ENCODE results near the gene PDLIM7. TPM values are rescaled to one million over a fixed set of nuclear protein-coding genes. Genes with fewer than 3 reads are reported as not detected.

The PDLIM7 gene
- total and polyA plus RNA-seq, 10 of the 15 experiments (the other 5 are each of a cell fraction or from before 2014, with no cell fraction given) = 0.82 to 36.6 (median 19.3) TPM

DNA sequence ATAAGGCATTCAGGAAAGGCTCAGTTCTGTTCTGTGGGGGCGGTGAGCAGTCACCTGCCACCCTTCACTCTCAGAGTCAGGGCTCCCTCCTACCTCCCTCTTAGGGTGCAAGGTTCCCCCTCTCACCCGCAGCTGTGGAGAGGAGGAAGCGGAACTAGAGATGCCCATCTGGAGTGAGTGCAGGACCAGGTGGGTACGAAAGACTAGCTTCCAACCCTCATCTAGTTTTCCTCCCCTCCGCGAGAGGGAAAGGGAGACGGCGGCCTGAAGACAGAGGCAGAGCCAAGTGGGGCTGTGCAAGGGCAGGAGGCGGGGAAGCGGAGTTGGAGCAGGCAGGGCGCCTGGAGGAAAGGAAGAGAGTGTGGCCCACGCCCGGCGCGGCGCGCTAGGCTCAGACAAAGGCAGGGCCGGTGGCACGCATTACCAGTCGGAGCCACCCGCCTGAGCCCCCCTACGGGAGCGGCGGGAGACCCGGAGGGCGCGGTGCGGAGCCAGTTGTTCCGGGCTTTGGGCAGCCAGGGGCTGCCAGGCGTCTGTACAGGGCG is 43.5 kb downstream of the PDLIM7 start (continued):
- no peak for TF ChIP-seq NR2C2 (IDR thresholded peaks at IDR 0.05; ENCODE audit: borderline replicate concordance, control insufficient read depth, insufficient read length, low read depth)
- TF ChIP-seq ATF7 (IDR thresholded peaks at IDR 0.05; ENCODE audit: low read depth) = no peak
- TF ChIP-seq, protein P1, sequence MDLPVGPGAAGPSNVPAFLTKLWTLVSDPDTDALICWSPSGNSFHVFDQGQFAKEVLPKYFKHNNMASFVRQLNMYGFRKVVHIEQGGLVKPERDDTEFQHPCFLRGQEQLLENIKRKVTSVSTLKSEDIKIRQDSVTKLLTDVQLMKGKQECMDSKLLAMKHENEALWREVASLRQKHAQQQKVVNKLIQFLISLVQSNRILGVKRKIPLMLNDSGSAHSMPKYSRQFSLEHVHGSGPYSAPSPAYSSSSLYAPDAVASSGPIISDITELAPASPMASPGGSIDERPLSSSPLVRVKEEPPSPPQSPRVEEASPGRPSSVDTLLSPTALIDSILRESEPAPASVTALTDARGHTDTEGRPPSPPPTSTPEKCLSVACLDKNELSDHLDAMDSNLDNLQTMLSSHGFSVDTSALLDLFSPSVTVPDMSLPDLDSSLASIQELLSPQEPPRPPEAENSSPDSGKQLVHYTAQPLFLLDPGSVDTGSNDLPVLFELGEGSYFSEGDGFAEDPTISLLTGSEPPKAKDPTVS (IDR thresholded peaks at IDR 0.05; ENCODE audit: low read depth, low read length) = no peak
- TF ChIP-seq MTA3 (IDR thresholded peaks at IDR 0.05; ENCODE audit: borderline replicate concordance, low read length) = no peak
- no peak for TF ChIP-seq RFX5 (IDR thresholded peaks at IDR 0.05; ENCODE audit: low read depth, low read length)
- TF ChIP-seq, protein P2, sequence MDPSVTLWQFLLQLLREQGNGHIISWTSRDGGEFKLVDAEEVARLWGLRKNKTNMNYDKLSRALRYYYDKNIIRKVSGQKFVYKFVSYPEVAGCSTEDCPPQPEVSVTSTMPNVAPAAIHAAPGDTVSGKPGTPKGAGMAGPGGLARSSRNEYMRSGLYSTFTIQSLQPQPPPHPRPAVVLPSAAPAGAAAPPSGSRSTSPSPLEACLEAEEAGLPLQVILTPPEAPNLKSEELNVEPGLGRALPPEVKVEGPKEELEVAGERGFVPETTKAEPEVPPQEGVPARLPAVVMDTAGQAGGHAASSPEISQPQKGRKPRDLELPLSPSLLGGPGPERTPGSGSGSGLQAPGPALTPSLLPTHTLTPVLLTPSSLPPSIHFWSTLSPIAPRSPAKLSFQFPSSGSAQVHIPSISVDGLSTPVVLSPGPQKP (IDR thresholded peaks at IDR 0.05; ENCODE audit: low read depth, low read length) = no peak
- TF ChIP-seq, protein P3, sequence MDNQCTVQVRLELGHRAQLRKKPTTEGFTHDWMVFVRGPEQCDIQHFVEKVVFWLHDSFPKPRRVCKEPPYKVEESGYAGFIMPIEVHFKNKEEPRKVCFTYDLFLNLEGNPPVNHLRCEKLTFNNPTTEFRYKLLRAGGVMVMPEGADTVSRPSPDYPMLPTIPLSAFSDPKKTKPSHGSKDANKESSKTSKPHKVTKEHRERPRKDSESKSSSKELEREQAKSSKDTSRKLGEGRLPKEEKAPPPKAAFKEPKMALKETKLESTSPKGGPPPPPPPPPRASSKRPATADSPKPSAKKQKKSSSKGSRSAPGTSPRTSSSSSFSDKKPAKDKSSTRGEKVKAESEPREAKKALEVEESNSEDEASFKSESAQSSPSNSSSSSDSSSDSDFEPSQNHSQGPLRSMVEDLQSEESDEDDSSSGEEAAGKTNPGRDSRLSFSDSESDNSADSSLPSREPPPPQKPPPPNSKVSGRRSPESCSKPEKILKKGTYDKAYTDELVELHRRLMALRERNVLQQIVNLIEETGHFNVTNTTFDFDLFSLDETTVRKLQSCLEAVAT (IDR thresholded peaks at IDR 0.05) = 0 out of 2 replicates have a peak, but pooled peaks have one; percentile 49
- TF ChIP-seq TCF12 (IDR thresholded peaks at IDR 0.05; ENCODE audit: low read depth, low read length) = peak; percentile 46; the same call in 1 of the 2 replicates
- TF ChIP-seq SIX5 (IDR thresholded peaks at IDR 0.05; ENCODE audit: low read depth, low read length, severe bottlenecking) = no peak
- TF ChIP-seq, protein P4, sequence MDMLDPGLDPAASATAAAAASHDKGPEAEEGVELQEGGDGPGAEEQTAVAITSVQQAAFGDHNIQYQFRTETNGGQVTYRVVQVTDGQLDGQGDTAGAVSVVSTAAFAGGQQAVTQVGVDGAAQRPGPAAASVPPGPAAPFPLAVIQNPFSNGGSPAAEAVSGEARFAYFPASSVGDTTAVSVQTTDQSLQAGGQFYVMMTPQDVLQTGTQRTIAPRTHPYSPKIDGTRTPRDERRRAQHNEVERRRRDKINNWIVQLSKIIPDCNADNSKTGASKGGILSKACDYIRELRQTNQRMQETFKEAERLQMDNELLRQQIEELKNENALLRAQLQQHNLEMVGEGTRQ (IDR thresholded peaks at IDR 0.05; ENCODE audit: borderline replicate concordance, low read depth, low read length) = no peak
- TF ChIP-seq, protein P5, sequence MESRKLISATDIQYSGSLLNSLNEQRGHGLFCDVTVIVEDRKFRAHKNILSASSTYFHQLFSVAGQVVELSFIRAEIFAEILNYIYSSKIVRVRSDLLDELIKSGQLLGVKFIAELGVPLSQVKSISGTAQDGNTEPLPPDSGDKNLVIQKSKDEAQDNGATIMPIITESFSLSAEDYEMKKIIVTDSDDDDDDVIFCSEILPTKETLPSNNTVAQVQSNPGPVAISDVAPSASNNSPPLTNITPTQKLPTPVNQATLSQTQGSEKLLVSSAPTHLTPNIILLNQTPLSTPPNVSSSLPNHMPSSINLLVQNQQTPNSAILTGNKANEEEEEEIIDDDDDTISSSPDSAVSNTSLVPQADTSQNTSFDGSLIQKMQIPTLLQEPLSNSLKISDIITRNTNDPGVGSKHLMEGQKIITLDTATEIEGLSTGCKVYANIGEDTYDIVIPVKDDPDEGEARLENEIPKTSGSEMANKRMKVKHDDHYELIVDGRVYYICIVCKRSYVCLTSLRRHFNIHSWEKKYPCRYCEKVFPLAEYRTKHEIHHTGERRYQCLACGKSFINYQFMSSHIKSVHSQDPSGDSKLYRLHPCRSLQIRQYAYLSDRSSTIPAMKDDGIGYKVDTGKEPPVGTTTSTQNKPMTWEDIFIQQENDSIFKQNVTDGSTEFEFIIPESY (IDR thresholded peaks at IDR 0.05) = no peak
- 0 out of 2 replicates have a peak, but pooled peaks have one; percentile 16 for TF ChIP-seq EED (IDR thresholded peaks at IDR 0.05; ENCODE audit: low read depth)
- TF ChIP-seq RAD51 (IDR thresholded peaks at IDR 0.05) = peak; percentile 49
- no peak for TF ChIP-seq ESRRA (IDR thresholded peaks at IDR 0.05; ENCODE audit: low read length)
- no peak for TF ChIP-seq MEF2A (IDR thresholded peaks at IDR 0.05; ENCODE audit: insufficient read depth, low read depth, low read length)
- TF ChIP-seq, protein P6, sequence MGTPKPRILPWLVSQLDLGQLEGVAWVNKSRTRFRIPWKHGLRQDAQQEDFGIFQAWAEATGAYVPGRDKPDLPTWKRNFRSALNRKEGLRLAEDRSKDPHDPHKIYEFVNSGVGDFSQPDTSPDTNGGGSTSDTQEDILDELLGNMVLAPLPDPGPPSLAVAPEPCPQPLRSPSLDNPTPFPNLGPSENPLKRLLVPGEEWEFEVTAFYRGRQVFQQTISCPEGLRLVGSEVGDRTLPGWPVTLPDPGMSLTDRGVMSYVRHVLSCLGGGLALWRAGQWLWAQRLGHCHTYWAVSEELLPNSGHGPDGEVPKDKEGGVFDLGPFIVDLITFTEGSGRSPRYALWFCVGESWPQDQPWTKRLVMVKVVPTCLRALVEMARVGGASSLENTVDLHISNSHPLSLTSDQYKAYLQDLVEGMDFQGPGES (IDR thresholded peaks at IDR 0.05) = no peak
- TF ChIP-seq, protein P7, sequence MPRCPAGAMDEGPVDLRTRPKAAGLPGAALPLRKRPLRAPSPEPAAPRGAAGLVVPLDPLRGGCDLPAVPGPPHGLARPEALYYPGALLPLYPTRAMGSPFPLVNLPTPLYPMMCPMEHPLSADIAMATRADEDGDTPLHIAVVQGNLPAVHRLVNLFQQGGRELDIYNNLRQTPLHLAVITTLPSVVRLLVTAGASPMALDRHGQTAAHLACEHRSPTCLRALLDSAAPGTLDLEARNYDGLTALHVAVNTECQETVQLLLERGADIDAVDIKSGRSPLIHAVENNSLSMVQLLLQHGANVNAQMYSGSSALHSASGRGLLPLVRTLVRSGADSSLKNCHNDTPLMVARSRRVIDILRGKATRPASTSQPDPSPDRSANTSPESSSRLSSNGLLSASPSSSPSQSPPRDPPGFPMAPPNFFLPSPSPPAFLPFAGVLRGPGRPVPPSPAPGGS (IDR thresholded peaks at IDR 0.05; ENCODE audit: borderline replicate concordance, insufficient read depth, low read depth, low read length, poor library complexity, severe bottlenecking) = peak; percentile 7
- TF ChIP-seq MXI1 (IDR thresholded peaks at IDR 0.05; ENCODE audit: low read depth, low read length) = peak; percentile 52; the same call in 1 of the 2 replicates
- no peak for TF ChIP-seq POU2F2 (IDR thresholded peaks at IDR 0.05; ENCODE audit: borderline replicate concordance, low read depth, low read length)
- no peak for TF ChIP-seq CREB1 (IDR thresholded peaks at IDR 0.05; ENCODE audit: low read depth)
- no peak for TF ChIP-seq CHD1 (IDR thresholded peaks at IDR 0.05; ENCODE audit: low read depth, low read length)

Data from GM12878 (cell line).